ENCODE data around the gene GPC4. TPM values are rescaled to one million over a fixed set of nuclear protein-coding genes. Genes with fewer than 3 reads are reported as not detected.
"Not testable (repeated sequence)": the region's sequence is repeated elsewhere in the genome, so short reads cannot be mapped to it uniquely, and the experiment has no call there.

Gene GPC4
- total and polyA plus RNA-seq, 2 donors: 2.6 to 8.4 TPM

GRCh38 chrX:133337250-133337649 lies 78.0 kb downstream of the GPC4 start:
- 90% methylated on average over 2 of the region's 2 CpGs for WGBS
- no peak for DNase-seq (ENCODE audit: low read depth in 6 of 9, low spot score in 9 of 9)
- no peak overlapping the region for H3K4me3 ChIP-seq (ENCODE audit: low read length in 2 of 2)

GRCh38 chrX:133335027-133335426 lies 80.3 kb downstream of the GPC4 start:
- Histone ChIP-seq H3K4me3 (ENCODE audit: low read length in 2 of 2) (no peak overlapping the region), H3K27ac (ENCODE audit: low read depth in 1 of 2, low read length in 1 of 2) (no peak overlapping the region), H3K9me3 (ENCODE audit: control insufficient read depth in 2 of 2, insufficient read depth in 1 of 2, low read length in 1 of 2) (no peaks in the 10 kb centered on the region), H3K36me3 (ENCODE audit: control insufficient read depth in 2 of 2, insufficient read depth in 2 of 2, low read length in 1 of 2) (no peaks in the 10 kb centered on the region), H3K27me3 (ENCODE audit: control insufficient read depth in 2 of 2, insufficient read depth in 1 of 2, low read length in 1 of 2) (no peaks in the 10 kb centered on the region), H3K4me1 (ENCODE audit: control insufficient read depth in 2 of 2, insufficient read depth in 2 of 2, low read length in 2 of 2) (no peaks in the 10 kb centered on the region)
- DNase-seq (ENCODE audit: low read depth in 6 of 9, low spot score in 9 of 9): peak in 5 of 9 donors; percentile 8 to 48 (median 10)
- 80% methylated on average over 2 of the region's 2 CpGs for WGBS

More at GRCh38 chrX:133337250-133337649, 78.0 kb downstream of the GPC4 start:
- Histone ChIP-seq H3K4me1 (ENCODE audit: control insufficient read depth in 2 of 2, insufficient read depth in 2 of 2, low read length in 2 of 2) (no peaks in the 10 kb centered on the region), H3K9me3 (ENCODE audit: control insufficient read depth in 2 of 2, insufficient read depth in 1 of 2, low read length in 1 of 2) (no peaks in the 10 kb centered on the region), H3K36me3 (ENCODE audit: control insufficient read depth in 2 of 2, insufficient read depth in 2 of 2, low read length in 1 of 2) (no peaks in the 10 kb centered on the region), H3K27me3 (ENCODE audit: control insufficient read depth in 2 of 2, insufficient read depth in 1 of 2, low read length in 1 of 2) (no peaks in the 10 kb centered on the region), H3K27ac (ENCODE audit: low read depth in 1 of 2, low read length in 1 of 2) (no peak overlapping the region)

DNA sequence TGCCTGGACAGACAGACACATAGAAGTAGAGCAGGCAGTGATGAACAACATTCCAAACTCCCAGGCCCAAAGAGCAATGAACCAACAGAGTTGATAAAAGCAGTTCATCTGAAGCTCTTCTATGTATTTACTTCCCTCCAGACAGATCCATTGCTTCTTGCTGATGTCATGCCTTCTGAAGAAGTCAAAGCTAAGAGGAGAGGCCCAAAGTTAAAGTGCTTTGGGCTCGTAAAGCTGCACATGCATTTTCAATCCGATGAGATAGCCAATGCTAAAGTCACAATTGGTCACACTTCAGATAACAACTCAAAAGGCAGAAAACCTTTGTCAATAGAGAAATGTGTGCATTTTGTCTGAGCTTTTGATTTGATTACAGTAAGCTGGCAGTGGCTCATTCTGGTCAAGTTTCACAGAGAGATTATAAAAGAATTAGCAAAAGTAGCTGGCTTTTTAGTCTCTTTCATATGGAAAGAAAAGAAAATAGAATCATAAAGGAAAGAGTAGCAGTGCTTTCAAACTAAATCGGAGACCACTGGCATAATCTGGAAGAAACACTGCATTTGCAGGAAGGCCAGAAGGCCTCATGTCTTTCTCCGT lies 82.0 kb downstream of the GPC4 start:
- Histone ChIP-seq H3K4me3 (ENCODE audit: low read length in 2 of 2) (no peak overlapping the region), H3K36me3 (ENCODE audit: control insufficient read depth in 2 of 2, insufficient read depth in 2 of 2, low read length in 1 of 2) (no peaks in the 10 kb centered on the region), H3K4me1 (ENCODE audit: control insufficient read depth in 2 of 2, insufficient read depth in 2 of 2, low read length in 2 of 2) (no peaks in the 10 kb centered on the region), H3K27ac (ENCODE audit: low read depth in 1 of 2, low read length in 1 of 2) (no peak overlapping the region), H3K9me3 (ENCODE audit: control insufficient read depth in 2 of 2, insufficient read depth in 1 of 2, low read length in 1 of 2) (no peaks in the 10 kb centered on the region), H3K27me3 (ENCODE audit: control insufficient read depth in 2 of 2, insufficient read depth in 1 of 2, low read length in 1 of 2) (no peaks in the 10 kb centered on the region)
- 94% methylated on average over 4 of the region's 4 CpGs for WGBS
- DNase-seq (ENCODE audit: low read depth in 6 of 9, low spot score in 9 of 9): no peak

DNA sequence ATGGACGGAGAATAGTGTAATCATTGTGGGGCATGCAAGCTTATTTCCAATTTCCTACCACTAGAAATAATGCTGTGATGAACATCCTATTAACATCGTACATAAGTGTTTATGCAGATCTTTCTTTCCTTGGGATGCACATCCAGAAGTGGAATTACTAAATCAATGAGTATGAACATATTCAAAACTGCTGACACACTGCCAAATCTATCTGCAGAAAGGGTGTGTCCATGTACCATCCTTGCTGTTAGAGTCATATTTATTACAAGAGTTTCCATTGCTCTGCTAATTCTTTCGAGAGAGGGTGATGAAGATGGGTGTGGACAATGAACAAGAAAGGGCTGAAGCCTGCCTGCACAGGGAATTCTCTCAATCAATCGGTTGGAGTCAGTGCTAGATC lies 82.6 kb downstream of the GPC4 start:
- Histone ChIP-seq H3K4me1 (ENCODE audit: control insufficient read depth in 2 of 2, insufficient read depth in 2 of 2, low read length in 2 of 2) (no peaks in the 10 kb centered on the region), H3K27me3 (ENCODE audit: control insufficient read depth in 2 of 2, insufficient read depth in 1 of 2, low read length in 1 of 2) (no peaks in the 10 kb centered on the region), H3K36me3 (ENCODE audit: control insufficient read depth in 2 of 2, insufficient read depth in 2 of 2, low read length in 1 of 2) (no peaks in the 10 kb centered on the region), H3K4me3 (ENCODE audit: low read length in 2 of 2) (no peak overlapping the region), H3K9me3 (ENCODE audit: control insufficient read depth in 2 of 2, insufficient read depth in 1 of 2, low read length in 1 of 2) (no peaks in the 10 kb centered on the region), H3K27ac (ENCODE audit: low read depth in 1 of 2, low read length in 1 of 2) (no peak overlapping the region)
- 97% methylated on average over 4 of the region's 4 CpGs for WGBS
- no peak for DNase-seq (ENCODE audit: low read depth in 6 of 9, low spot score in 9 of 9)

GRCh38 chrX:133330956-133331355 lies 84.3 kb downstream of the GPC4 start:
- 97% methylated on average over 4 of the region's 4 CpGs for WGBS
- no peak for DNase-seq (ENCODE audit: low read depth in 6 of 9, low spot score in 9 of 9)
- H3K4me3 ChIP-seq (ENCODE audit: low read length in 2 of 2): no peak overlapping the region
- no peaks in the 10 kb centered on the region for H3K27me3 ChIP-seq (ENCODE audit: control insufficient read depth in 2 of 2, insufficient read depth in 1 of 2, low read length in 1 of 2)
- no peaks in the 10 kb centered on the region for H3K36me3 ChIP-seq (ENCODE audit: control insufficient read depth in 2 of 2, insufficient read depth in 2 of 2, low read length in 1 of 2)
- no peaks in the 10 kb centered on the region for H3K9me3 ChIP-seq (ENCODE audit: control insufficient read depth in 2 of 2, insufficient read depth in 1 of 2, low read length in 1 of 2)
- H3K27ac ChIP-seq (ENCODE audit: low read depth in 1 of 2, low read length in 1 of 2): no peak overlapping the region
- no peaks in the 10 kb centered on the region for H3K4me1 ChIP-seq (ENCODE audit: control insufficient read depth in 2 of 2, insufficient read depth in 2 of 2, low read length in 2 of 2)

DNA sequence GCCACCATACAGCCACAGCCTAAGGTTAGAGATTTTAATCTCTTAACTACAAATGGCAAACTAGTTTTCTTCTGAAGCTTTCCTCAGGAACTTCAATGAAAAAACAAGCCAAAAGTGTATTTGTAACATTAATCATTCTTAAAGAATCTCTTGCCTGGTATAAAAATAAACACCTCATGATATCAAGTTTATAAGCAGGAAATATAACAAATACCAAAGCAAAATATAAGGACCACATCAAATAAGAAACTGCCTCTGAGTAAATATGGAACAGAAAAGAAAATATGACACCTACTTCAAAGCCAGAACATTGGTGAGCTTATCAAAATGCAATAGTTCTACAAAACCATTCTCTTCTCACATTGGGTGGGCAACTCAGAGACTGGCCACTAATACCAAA lies 89.9 kb downstream of the GPC4 start:
- Histone ChIP-seq H3K4me1 (ENCODE audit: control insufficient read depth in 2 of 2, insufficient read depth in 2 of 2, low read length in 2 of 2) (peaks cover 0 to 8% of the 10 kb centered on the region in 2 donors), H3K27me3 (ENCODE audit: control insufficient read depth in 2 of 2, insufficient read depth in 1 of 2, low read length in 1 of 2) (no peaks in the 10 kb centered on the region), H3K27ac (ENCODE audit: low read depth in 1 of 2, low read length in 1 of 2) (no peak overlapping the region), H3K36me3 (ENCODE audit: control insufficient read depth in 2 of 2, insufficient read depth in 2 of 2, low read length in 1 of 2) (no peaks in the 10 kb centered on the region), H3K9me3 (ENCODE audit: control insufficient read depth in 2 of 2, insufficient read depth in 1 of 2, low read length in 1 of 2) (no peaks in the 10 kb centered on the region), H3K4me3 (ENCODE audit: low read length in 2 of 2) (no peak overlapping the region)
- no peak for DNase-seq (ENCODE audit: low read depth in 6 of 9, low spot score in 9 of 9)

- peaks cover 0 to 8% of the 10 kb centered on the region in 2 donors for H3K4me1 ChIP-seq (ENCODE audit: control insufficient read depth in 2 of 2, insufficient read depth in 2 of 2, low read length in 2 of 2)
Observed at GRCh38 chrX:133323431-133323830, 91.9 kb downstream of the GPC4 start.

GRCh38 chrX:133322269-133322668 lies 93.0 kb downstream of the GPC4 start:
- 96% methylated on average over 9 of the region's 9 CpGs for WGBS
- not testable (repeated sequence) for H3K27ac ChIP-seq (ENCODE audit: low read depth in 1 of 2, low read length in 1 of 2); DNase-seq (ENCODE audit: low read depth in 6 of 9, low spot score in 9 of 9); H3K4me1 ChIP-seq (ENCODE audit: control insufficient read depth in 2 of 2, insufficient read depth in 2 of 2, low read length in 2 of 2); H3K36me3 ChIP-seq (ENCODE audit: control insufficient read depth in 2 of 2, insufficient read depth in 2 of 2, low read length in 1 of 2); H3K4me3 ChIP-seq (ENCODE audit: low read length in 2 of 2); H3K9me3 ChIP-seq (ENCODE audit: control insufficient read depth in 2 of 2, insufficient read depth in 1 of 2, low read length in 1 of 2); H3K27me3 ChIP-seq (ENCODE audit: control insufficient read depth in 2 of 2, insufficient read depth in 1 of 2, low read length in 1 of 2)

More at GRCh38 chrX:133323431-133323830, 91.9 kb downstream of the GPC4 start:
- no peak for DNase-seq (ENCODE audit: low read depth in 6 of 9, low spot score in 9 of 9)
- Histone ChIP-seq H3K27me3 (ENCODE audit: control insufficient read depth in 2 of 2, insufficient read depth in 1 of 2, low read length in 1 of 2) (no peaks in the 10 kb centered on the region), H3K36me3 (ENCODE audit: control insufficient read depth in 2 of 2, insufficient read depth in 2 of 2, low read length in 1 of 2) (no peaks in the 10 kb centered on the region), H3K4me3 (ENCODE audit: low read length in 2 of 2) (no peak overlapping the region), H3K9me3 (ENCODE audit: control insufficient read depth in 2 of 2, insufficient read depth in 1 of 2, low read length in 1 of 2) (no peaks in the 10 kb centered on the region), H3K27ac (ENCODE audit: low read depth in 1 of 2, low read length in 1 of 2) (no peak overlapping the region)
- 26% methylated on average over 2 of the region's 2 CpGs for WGBS

DNA sequence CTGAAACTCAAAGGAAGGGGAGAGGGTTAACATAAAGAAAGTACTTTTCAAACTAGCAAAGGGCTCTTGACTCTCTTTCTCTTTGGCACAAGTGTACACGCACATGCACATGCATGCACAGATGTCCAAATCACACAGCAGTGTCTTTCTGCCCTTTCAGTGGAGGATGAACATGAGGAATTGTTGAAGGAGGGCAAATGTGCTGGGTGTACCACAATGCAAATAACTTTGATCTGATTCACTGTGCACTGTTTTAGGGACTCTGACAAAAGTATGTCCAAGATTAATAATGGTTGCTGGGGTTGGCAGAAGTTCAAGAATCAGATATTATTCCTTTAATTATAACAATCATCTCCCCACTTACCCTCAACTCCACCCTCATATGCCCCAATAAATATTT lies 93.8 kb downstream of the GPC4 start:
- H3K27ac ChIP-seq (ENCODE audit: low read depth in 1 of 2, low read length in 1 of 2): no peak overlapping the region
- no peak for DNase-seq (ENCODE audit: low read depth in 6 of 9, low spot score in 9 of 9)
- H3K4me1 ChIP-seq (ENCODE audit: control insufficient read depth in 2 of 2, insufficient read depth in 2 of 2, low read length in 2 of 2): peaks cover 0 to 8% of the 10 kb centered on the region in 2 donors
- no peaks in the 10 kb centered on the region for H3K36me3 ChIP-seq (ENCODE audit: control insufficient read depth in 2 of 2, insufficient read depth in 2 of 2, low read length in 1 of 2)
- no peak overlapping the region for H3K4me3 ChIP-seq (ENCODE audit: low read length in 2 of 2)
- no peaks in the 10 kb centered on the region for H3K9me3 ChIP-seq (ENCODE audit: control insufficient read depth in 2 of 2, insufficient read depth in 1 of 2, low read length in 1 of 2)
- 97% methylated on average over 1 of the region's 1 CpG for WGBS
- H3K27me3 ChIP-seq (ENCODE audit: control insufficient read depth in 2 of 2, insufficient read depth in 1 of 2, low read length in 1 of 2): no peaks in the 10 kb centered on the region

DNA sequence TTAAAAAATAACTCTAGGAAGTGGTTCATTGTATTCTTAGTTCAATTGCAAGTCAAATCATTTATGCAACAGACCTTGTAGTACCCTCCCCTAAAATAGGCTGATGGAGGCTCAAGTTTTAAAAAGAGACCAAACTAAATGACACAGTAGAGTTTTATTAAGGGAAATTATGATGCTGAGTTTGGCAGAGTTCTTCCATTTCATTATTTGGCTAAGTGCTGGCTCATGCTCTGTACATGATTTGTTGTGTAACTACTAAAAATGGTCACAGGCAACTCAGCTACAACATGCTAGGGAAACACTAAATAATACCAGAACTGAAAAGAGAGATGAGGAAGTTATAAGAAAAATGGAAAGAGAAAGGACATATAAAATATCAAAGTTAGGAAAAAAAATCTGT lies 101.0 kb downstream of the GPC4 start:
- DNase-seq (ENCODE audit: low read depth in 6 of 9, low spot score in 9 of 9): no peak
- no peaks in the 10 kb centered on the region for H3K36me3 ChIP-seq (ENCODE audit: control insufficient read depth in 2 of 2, insufficient read depth in 2 of 2, low read length in 1 of 2)
- no peaks in the 10 kb centered on the region for H3K27me3 ChIP-seq (ENCODE audit: control insufficient read depth in 2 of 2, insufficient read depth in 1 of 2, low read length in 1 of 2)
- H3K27ac ChIP-seq (ENCODE audit: low read depth in 1 of 2, low read length in 1 of 2): no peak overlapping the region
- no peaks in the 10 kb centered on the region for H3K4me1 ChIP-seq (ENCODE audit: control insufficient read depth in 2 of 2, insufficient read depth in 2 of 2, low read length in 2 of 2)
- H3K9me3 ChIP-seq (ENCODE audit: control insufficient read depth in 2 of 2, insufficient read depth in 1 of 2, low read length in 1 of 2): no peaks in the 10 kb centered on the region
- H3K4me3 ChIP-seq (ENCODE audit: low read length in 2 of 2): no peak overlapping the region

All from thymus (tissue), 11 donors.